SK-N-SH treated with all-trans-retinoic acid at 6 μM for 48 hours (cell line): Measurements from ENCODE around the gene RBM19.

Source experiments
- ATAC-seq: fragments of 200-7000 bp; cut with Tn5 transposase; 3 replicates; pipeline ENCODE4 v1.9.1; 2020; ENCODE audit warnings: mild to moderate bottlenecking, moderate library complexity
- ARNTL ChIP-seq: fragments of 450-650 bp; formaldehyde crosslinking; IDR thresholded peaks from 2 replicates; pipeline ENCODE4 v1.5.0; 2020; ENCODE audit warnings: low read depth, mild to moderate bottlenecking, moderate library complexity, borderline replicate concordance
- BACH2 ChIP-seq: fragments of 250-450 bp; sonication (Bioruptor Pico); IDR thresholded peaks from 2 replicates; pipeline ENCODE4 v1.9.0; 2021; ENCODE audit warnings: mild to moderate bottlenecking, borderline replicate concordance
- CSDC2 ChIP-seq: fragments of 250-450 bp; sonication (Bioruptor Pico); IDR thresholded peaks from 2 replicates; pipeline ENCODE4 v1.5.0; 2020; ENCODE audit warnings: mild to moderate bottlenecking, moderate library complexity
- ESRRG ChIP-seq: fragments of 250-450 bp; sonication (Bioruptor Pico); IDR thresholded peaks from 2 replicates; pipeline ENCODE4 v1.6.1; 2021; ENCODE audit warnings: mild to moderate bottlenecking
- GLIS3 ChIP-seq: fragments of 250-450 bp; sonication (Bioruptor Pico); IDR thresholded peaks from 2 replicates; pipeline ENCODE4 v1.5.0; 2020; ENCODE audit warnings: mild to moderate bottlenecking, moderate library complexity
- ISL1 ChIP-seq: fragments of 250-450 bp; sonication (Bioruptor Pico); IDR thresholded peaks from 2 replicates; pipeline ENCODE4 v2.1.2; 2022; ENCODE audit warnings: mild to moderate bottlenecking, moderate library complexity
- PPARA ChIP-seq: fragments of 250-450 bp; sonication (Bioruptor Pico); IDR thresholded peaks from 2 replicates; pipeline ENCODE4 v1.5.0; 2020; ENCODE audit warnings: mild to moderate bottlenecking, borderline replicate concordance
- RARB ChIP-seq: fragments of 250-450 bp; sonication (Bioruptor Pico); IDR thresholded peaks from 2 replicates; pipeline ENCODE4 v1.8.0; 2021; ENCODE audit warnings: mild to moderate bottlenecking, moderate library complexity
- SNAI2 ChIP-seq: fragments of 250-450 bp; sonication (Bioruptor Pico); IDR thresholded peaks from 2 replicates; pipeline ENCODE4 v1.5.0; 2020; ENCODE audit warnings: mild to moderate bottlenecking, moderate library complexity
- TCF4 ChIP-seq: fragments of 250-450 bp; sonication (Bioruptor Pico); IDR thresholded peaks from 2 replicates; pipeline ENCODE4 v1.8.0; 2021; ENCODE audit warnings: mild to moderate bottlenecking, moderate library complexity, borderline replicate concordance
- TOX ChIP-seq: fragments of 250-450 bp; sonication (Bioruptor Pico); IDR thresholded peaks from 2 replicates; pipeline ENCODE4 v1.8.0; 2021; ENCODE audit warnings: mild to moderate bottlenecking, moderate library complexity, borderline replicate concordance
- ZC3H10 ChIP-seq: fragments of 250-450 bp; sonication (Bioruptor Pico); IDR thresholded peaks from 2 replicates; pipeline ENCODE4 v1.5.1; 2021; ENCODE audit warnings: mild to moderate bottlenecking, moderate library complexity
- ZFP3 ChIP-seq: fragments of 250-450 bp; sonication (Bioruptor Pico); IDR thresholded peaks from 2 replicates; pipeline ENCODE4 v1.5.0; 2020; ENCODE audit warnings: mild to moderate bottlenecking, moderate library complexity
- ZFP30 ChIP-seq: fragments of 450-650 bp; formaldehyde crosslinking; IDR thresholded peaks from 2 replicates; pipeline ENCODE4 v1.5.0; 2022; ENCODE audit warnings: mild to moderate bottlenecking, moderate library complexity
- ZNF565 ChIP-seq: fragments of 450-650 bp; formaldehyde crosslinking; conservative IDR thresholded peaks from 2 replicates; pipeline ENCODE4 v1.5.0; 2020; ENCODE audit warnings: low read depth, mild to moderate bottlenecking, moderate library complexity
- ZNF70 ChIP-seq: fragments of 450-650 bp; formaldehyde crosslinking; IDR thresholded peaks from 2 replicates; pipeline ENCODE4 v1.5.0; 2020; ENCODE audit warnings: mild to moderate bottlenecking, moderate library complexity
- ZNF8 ChIP-seq: fragments of 450-650 bp; formaldehyde crosslinking; IDR thresholded peaks from 2 replicates; pipeline ENCODE4 v1.5.0; 2020; ENCODE audit warnings: mild to moderate bottlenecking, moderate library complexity
- TF ChIP-seq, protein P1 (sequence below): fragments of 250-450 bp; sonication (Bioruptor Pico); IDR thresholded peaks from 2 replicates; pipeline ENCODE4 v1.5.1; 2021; ENCODE audit warnings: mild to moderate bottlenecking, moderate library complexity
- TF ChIP-seq, protein P2 (sequence below): fragments of 250-450 bp; sonication (Bioruptor Pico); IDR thresholded peaks from 2 replicates; pipeline ENCODE4 v1.5.0; 2020; ENCODE audit warnings: mild to moderate bottlenecking, moderate library complexity
- TF ChIP-seq, protein P3 (sequence below): fragments of 250-450 bp; sonication (Bioruptor Pico); IDR thresholded peaks from 2 replicates; pipeline ENCODE4 v1.8.0; 2020; ENCODE audit warnings: mild to moderate bottlenecking, moderate library complexity, borderline replicate concordance
- TF ChIP-seq, protein P4 (sequence below): fragments of 250-450 bp; sonication (Bioruptor Pico); IDR thresholded peaks from 2 replicates; pipeline ENCODE4 v1.8.0; 2021; ENCODE audit warnings: low read depth, mild to moderate bottlenecking, moderate library complexity, borderline replicate concordance
- TF ChIP-seq, protein P5 (sequence below): fragments of 250-450 bp; sonication (Bioruptor Pico); IDR thresholded peaks from 2 replicates; pipeline ENCODE4 v1.5.1; 2020; ENCODE audit warnings: low read depth, mild to moderate bottlenecking, moderate library complexity

Gene RBM19

DNA sequence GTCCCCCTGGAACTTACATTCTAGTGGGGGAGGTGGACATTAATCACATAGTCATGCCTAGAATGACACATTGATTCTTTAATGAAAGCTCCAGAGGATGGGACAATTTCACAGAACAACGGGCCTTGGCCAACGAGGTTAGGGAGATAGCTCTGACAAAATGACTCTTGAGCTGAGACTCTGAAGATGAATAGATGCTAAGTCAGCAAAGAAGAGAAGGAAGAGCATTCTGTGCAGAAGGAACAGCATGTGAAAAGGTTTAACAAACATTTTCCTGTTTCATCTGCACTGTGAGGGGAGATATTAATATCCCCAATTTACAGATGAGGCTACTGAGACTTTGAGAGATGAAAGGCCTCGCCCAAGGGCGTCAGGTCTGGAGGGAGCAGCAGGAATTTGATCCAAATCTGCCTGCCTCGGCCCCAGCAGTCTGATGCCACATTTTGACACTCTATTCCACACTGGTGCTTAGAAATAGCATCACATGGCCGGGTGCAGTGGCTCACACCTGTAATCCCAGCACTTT is 193.6 kb downstream of the RBM19 start:
- ATAC-seq: no peak
- TF ChIP-seq SNAI2 (CRISPR knock-in tag) (no peak), ZFP3 (CRISPR knock-in tag) (no peak), BACH2 (CRISPR knock-in tag) (no peak), ESRRG (CRISPR knock-in tag) (no peak), ARNTL (CRISPR knock-in tag) (no peak), TOX (CRISPR knock-in tag) (no peak), ZNF8 (no peak), GLIS3 (CRISPR knock-in tag) (no peak), ZNF70 (CRISPR knock-in tag) (no peak), CSDC2 (CRISPR knock-in tag) (no peak), ZNF565 (CRISPR knock-in tag) (no peak)
- TF ChIP-seq, protein P1, sequence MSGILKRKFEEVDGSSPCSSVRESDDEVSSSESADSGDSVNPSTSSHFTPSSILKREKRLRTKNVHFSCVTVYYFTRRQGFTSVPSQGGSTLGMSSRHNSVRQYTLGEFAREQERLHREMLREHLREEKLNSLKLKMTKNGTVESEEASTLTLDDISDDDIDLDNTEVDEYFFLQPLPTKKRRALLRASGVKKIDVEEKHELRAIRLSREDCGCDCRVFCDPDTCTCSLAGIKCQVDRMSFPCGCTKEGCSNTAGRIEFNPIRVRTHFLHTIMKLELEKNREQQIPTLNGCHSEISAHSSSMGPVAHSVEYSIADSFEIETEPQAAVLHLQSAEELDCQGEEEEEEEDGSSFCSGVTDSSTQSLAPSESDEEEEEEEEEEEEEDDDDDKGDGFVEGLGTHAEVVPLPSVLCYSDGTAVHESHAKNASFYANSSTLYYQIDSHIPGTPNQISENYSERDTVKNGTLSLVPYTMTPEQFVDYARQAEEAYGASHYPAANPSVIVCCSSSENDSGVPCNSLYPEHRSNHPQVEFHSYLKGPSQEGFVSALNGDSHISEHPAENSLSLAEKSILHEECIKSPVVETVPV (CRISPR knock-in tag): no peak
- TF ChIP-seq, protein P2, sequence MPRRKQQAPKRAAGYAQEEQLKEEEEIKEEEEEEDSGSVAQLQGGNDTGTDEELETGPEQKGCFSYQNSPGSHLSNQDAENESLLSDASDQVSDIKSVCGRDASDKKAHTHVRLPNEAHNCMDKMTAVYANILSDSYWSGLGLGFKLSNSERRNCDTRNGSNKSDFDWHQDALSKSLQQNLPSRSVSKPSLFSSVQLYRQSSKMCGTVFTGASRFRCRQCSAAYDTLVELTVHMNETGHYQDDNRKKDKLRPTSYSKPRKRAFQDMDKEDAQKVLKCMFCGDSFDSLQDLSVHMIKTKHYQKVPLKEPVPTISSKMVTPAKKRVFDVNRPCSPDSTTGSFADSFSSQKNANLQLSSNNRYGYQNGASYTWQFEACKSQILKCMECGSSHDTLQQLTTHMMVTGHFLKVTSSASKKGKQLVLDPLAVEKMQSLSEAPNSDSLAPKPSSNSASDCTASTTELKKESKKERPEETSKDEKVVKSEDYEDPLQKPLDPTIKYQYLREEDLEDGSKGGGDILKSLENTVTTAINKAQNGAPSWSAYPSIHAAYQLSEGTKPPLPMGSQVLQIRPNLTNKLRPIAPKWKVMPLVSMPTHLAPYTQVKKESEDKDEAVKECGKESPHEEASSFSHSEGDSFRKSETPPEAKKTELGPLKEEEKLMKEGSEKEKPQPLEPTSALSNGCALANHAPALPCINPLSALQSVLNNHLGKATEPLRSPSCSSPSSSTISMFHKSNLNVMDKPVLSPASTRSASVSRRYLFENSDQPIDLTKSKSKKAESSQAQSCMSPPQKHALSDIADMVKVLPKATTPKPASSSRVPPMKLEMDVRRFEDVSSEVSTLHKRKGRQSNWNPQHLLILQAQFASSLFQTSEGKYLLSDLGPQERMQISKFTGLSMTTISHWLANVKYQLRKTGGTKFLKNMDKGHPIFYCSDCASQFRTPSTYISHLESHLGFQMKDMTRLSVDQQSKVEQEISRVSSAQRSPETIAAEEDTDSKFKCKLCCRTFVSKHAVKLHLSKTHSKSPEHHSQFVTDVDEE (CRISPR knock-in tag): no peak
- TF ChIP-seq, protein P3, sequence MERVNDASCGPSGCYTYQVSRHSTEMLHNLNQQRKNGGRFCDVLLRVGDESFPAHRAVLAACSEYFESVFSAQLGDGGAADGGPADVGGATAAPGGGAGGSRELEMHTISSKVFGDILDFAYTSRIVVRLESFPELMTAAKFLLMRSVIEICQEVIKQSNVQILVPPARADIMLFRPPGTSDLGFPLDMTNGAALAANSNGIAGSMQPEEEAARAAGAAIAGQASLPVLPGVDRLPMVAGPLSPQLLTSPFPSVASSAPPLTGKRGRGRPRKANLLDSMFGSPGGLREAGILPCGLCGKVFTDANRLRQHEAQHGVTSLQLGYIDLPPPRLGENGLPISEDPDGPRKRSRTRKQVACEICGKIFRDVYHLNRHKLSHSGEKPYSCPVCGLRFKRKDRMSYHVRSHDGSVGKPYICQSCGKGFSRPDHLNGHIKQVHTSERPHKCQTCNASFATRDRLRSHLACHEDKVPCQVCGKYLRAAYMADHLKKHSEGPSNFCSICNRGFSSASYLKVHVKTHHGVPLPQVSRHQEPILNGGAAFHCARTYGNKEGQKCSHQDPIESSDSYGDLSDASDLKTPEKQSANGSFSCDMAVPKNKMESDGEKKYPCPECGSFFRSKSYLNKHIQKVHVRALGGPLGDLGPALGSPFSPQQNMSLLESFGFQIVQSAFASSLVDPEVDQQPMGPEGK (CRISPR knock-in tag): no peak

DNA sequence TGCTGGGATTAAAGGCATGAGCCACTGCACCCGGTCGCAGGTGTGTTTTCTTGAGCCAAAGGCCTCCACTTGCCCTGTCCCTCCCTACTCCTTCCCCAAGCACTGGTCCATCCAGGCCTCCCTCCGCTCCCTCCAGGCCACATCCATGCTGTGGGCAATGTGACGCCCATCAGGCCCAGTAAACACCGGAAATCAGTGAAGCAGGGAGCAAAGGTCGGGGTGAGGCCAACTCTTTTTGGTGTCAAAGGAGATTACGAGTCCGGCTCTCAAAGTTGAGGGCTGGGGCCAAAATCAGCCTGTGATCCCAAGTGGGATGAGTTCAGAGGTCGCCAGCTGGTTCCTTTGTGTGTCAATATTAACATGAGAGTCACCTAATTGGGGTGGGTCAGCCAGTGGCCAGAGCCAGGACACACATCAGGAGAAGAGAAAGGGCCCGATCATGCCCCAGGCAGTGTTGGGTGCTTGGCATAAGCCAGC is 195.7 kb downstream of the RBM19 start:
- no peak for ATAC-seq
- TF ChIP-seq BACH2 (CRISPR knock-in tag) (no peak), ZNF8 (no peak), CSDC2 (CRISPR knock-in tag) (no peak), GLIS3 (CRISPR knock-in tag) (no peak), TCF4 (CRISPR knock-in tag) (no peak), PPARA (CRISPR knock-in tag) (no peak), ARNTL (CRISPR knock-in tag) (no peak), SNAI2 (CRISPR knock-in tag) (no peak), ZC3H10 (CRISPR knock-in tag) (no peak), RARB (CRISPR knock-in tag) (no peak), ISL1 (CRISPR knock-in tag) (no peak), ZFP30 (CRISPR knock-in tag) (no peak), ESRRG (CRISPR knock-in tag) (no peak), ZFP3 (CRISPR knock-in tag) (no peak), ZNF70 (CRISPR knock-in tag) (no peak)
- TF ChIP-seq, protein P1 (CRISPR knock-in tag): no peak
- TF ChIP-seq, protein P2 (CRISPR knock-in tag): no peak
- TF ChIP-seq, protein P3 (CRISPR knock-in tag): no peak
- TF ChIP-seq, protein P4, sequence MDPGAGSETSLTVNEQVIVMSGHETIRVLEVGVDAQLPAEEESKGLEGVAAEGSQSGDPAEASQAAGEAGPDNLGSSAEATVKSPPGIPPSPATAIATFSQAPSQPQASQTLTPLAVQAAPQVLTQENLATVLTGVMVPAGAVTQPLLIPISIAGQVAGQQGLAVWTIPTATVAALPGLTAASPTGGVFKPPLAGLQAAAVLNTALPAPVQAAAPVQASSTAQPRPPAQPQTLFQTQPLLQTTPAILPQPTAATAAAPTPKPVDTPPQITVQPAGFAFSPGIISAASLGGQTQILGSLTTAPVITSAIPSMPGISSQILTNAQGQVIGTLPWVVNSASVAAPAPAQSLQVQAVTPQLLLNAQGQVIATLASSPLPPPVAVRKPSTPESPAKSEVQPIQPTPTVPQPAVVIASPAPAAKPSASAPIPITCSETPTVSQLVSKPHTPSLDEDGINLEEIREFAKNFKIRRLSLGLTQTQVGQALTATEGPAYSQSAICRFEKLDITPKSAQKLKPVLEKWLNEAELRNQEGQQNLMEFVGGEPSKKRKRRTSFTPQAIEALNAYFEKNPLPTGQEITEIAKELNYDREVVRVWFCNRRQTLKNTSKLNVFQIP: no peak
- TF ChIP-seq, protein P5, sequence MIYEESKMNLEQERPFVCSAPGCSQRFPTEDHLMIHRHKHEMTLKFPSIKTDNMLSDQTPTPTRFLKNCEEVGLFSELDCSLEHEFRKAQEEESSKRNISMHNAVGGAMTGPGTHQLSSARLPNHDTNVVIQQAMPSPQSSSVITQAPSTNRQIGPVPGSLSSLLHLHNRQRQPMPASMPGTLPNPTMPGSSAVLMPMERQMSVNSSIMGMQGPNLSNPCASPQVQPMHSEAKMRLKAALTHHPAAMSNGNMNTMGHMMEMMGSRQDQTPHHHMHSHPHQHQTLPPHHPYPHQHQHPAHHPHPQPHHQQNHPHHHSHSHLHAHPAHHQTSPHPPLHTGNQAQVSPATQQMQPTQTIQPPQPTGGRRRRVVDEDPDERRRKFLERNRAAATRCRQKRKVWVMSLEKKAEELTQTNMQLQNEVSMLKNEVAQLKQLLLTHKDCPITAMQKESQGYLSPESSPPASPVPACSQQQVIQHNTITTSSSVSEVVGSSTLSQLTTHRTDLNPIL (CRISPR knock-in tag): no peak
